HepG2 (cell line): ENCODE data around the gene RMRP. TPM values are rescaled to one million over a fixed set of nuclear protein-coding genes. Genes with fewer than 3 reads are reported as not detected.

Source experiments
- AKAP8 ChIP-seq: sonication (generic); formaldehyde crosslinking; IDR thresholded peaks from 2 replicates; pipeline ENCODE4 v1.5.1; 2020; ENCODE audit warnings: mild to moderate bottlenecking, missing genetic modification reagents
- DNMT1 ChIP-seq: sonication (generic); formaldehyde crosslinking; IDR thresholded peaks from 2 replicates; pipeline ENCODE4 v1.5.1; 2020; ENCODE audit warnings: mild to moderate bottlenecking, missing genetic modification reagents
- DR1 ChIP-seq: sonication (generic); formaldehyde crosslinking; IDR thresholded peaks from 2 replicates; pipeline ENCODE4 v1.8.0; 2021; ENCODE audit warnings: mild to moderate bottlenecking, missing genetic modification reagents, inconsistent platforms
- EZH2 ChIP-seq: conservative IDR thresholded peaks from 2 replicates; pipeline ENCODE4 v1.6.1; 2012; ENCODE audit warnings: mild to moderate bottlenecking, low read depth, low read length, moderate library complexity
- HDAC1 ChIP-seq: sonication (generic); formaldehyde crosslinking; IDR thresholded peaks from 2 replicates; pipeline ENCODE4 v1.5.1; 2020; ENCODE audit warnings: mild to moderate bottlenecking, missing genetic modification reagents
- PAWR ChIP-seq: sonication (generic); formaldehyde crosslinking; IDR thresholded peaks from 2 replicates; pipeline ENCODE4 v1.4.0; 2020; ENCODE audit warnings: missing genetic modification reagents, mild to moderate bottlenecking, borderline replicate concordance
- RBM39 ChIP-seq: fragments of 200-400 bp; formaldehyde crosslinking; IDR thresholded peaks from one replicate; pipeline ENCODE4 v1.6.1; 2018; ENCODE audit warnings: antibody characterized with exemption, mild to moderate bottlenecking, low read depth, low read length; ENCODE audit not compliant: poor library complexity, severe bottlenecking
- RORA ChIP-seq: sonication (generic); formaldehyde crosslinking; IDR thresholded peaks from 2 replicates; pipeline ENCODE4 v1.5.0; 2020; ENCODE audit warnings: mild to moderate bottlenecking, missing genetic modification reagents, moderate library complexity
- RXRA ChIP-seq: sonication (generic); formaldehyde crosslinking; IDR thresholded peaks from 2 replicates; pipeline ENCODE4 v1.5.1; 2020; ENCODE audit warnings: missing genetic modification reagents
- SIN3A ChIP-seq: IDR thresholded peaks from 2 replicates; pipeline ENCODE4 v1.6.1; 2011; ENCODE audit warnings: low read depth, mild to moderate bottlenecking, control low read depth, low read length, borderline replicate concordance
- SPEN ChIP-seq: sonication (generic); formaldehyde crosslinking; IDR thresholded peaks from 2 replicates; pipeline ENCODE4 v1.5.1; 2020; ENCODE audit warnings: low read depth, mild to moderate bottlenecking, missing genetic modification reagents
- STAT5B ChIP-seq: sonication (generic); formaldehyde crosslinking; IDR thresholded peaks from 2 replicates; pipeline ENCODE4 v1.4.0; 2020; ENCODE audit warnings: missing genetic modification reagents
- YEATS4 ChIP-seq: sonication (generic); formaldehyde crosslinking; IDR thresholded peaks from 2 replicates; pipeline ENCODE4 v1.4.0; 2020; ENCODE audit warnings: missing genetic modification reagents, borderline replicate concordance
- ZC3H13 ChIP-seq: sonication (generic); formaldehyde crosslinking; IDR thresholded peaks from 2 replicates; pipeline ENCODE4 v1.8.1; 2023; ENCODE audit warnings: mild to moderate bottlenecking, missing genetic modification reagents, moderate library complexity
- ZEB1 ChIP-seq: IDR thresholded peaks from 2 replicates; pipeline ENCODE4 v1.6.1; 2012; ENCODE audit warnings: mild to moderate bottlenecking, low read depth, inconsistent platforms; ENCODE audit not compliant: insufficient replicate concordance
- ZFP91 ChIP-seq: sonication (generic); formaldehyde crosslinking; IDR thresholded peaks from 2 replicates; pipeline ENCODE4 v1.9.0; 2022; ENCODE audit warnings: missing genetic modification reagents, mild to moderate bottlenecking, borderline replicate concordance
- ZNF343 ChIP-seq: sonication (generic); formaldehyde crosslinking; IDR thresholded peaks from 2 replicates; pipeline ENCODE4 v1.4.0; 2020; ENCODE audit warnings: mild to moderate bottlenecking, missing genetic modification reagents
- ZNF549 ChIP-seq: sonication (generic); formaldehyde crosslinking; IDR thresholded peaks from 2 replicates; pipeline ENCODE4 v1.5.0; 2020; ENCODE audit warnings: missing genetic modification reagents
- ZNF569 ChIP-seq: sonication (generic); formaldehyde crosslinking; IDR thresholded peaks from 2 replicates; pipeline ENCODE4 v1.5.0; 2020; ENCODE audit warnings: mild to moderate bottlenecking, missing genetic modification reagents, moderate library complexity, borderline replicate concordance
- ZNF710 ChIP-seq: sonication (generic); formaldehyde crosslinking; IDR thresholded peaks from 2 replicates; pipeline ENCODE4 v1.5.0; 2020; ENCODE audit warnings: mild to moderate bottlenecking, missing genetic modification reagents, borderline replicate concordance
- ZNF737 ChIP-seq: sonication (generic); formaldehyde crosslinking; IDR thresholded peaks from 2 replicates; pipeline ENCODE4 v1.5.0; 2020; ENCODE audit warnings: missing genetic modification reagents, mild to moderate bottlenecking, borderline replicate concordance
- ZNF883 ChIP-seq: sonication (generic); formaldehyde crosslinking; IDR thresholded peaks from 2 replicates; pipeline ENCODE4 v1.5.1; 2020; ENCODE audit warnings: mild to moderate bottlenecking, missing genetic modification reagents; ENCODE audit errors: not compliant biosample characterization
- polyA plus RNA-seq, 8 experiments: library from polyadenylated mRNA; depleted of rRNA in 3 of 8; stranded (reverse) in 7 of 8; unstranded in 1 of 8; fragments of >200 nt; fragmentation: Illumina TruSeq in 4 of 8; extraction: Trizol in 4 of 8; gene quantifications; 2 replicates each; pipeline versions ENCODE4 v1.2.1 to v1.2.3, GENCODE V29; 2011 to 2016; ENCODE audit warnings: low read depth in 4 of 8, missing spikeins in 1 of 8, mixed read lengths in 1 of 8; ENCODE audit not compliant: insufficient read depth in 1 of 8
- total RNA-seq, 5 experiments: library from RNA; depleted of rRNA; stranded (reverse); fragments of >200 nt; fragmentation: Illumina TruSeq; extraction: Trizol; gene quantifications; 2 replicates each; pipeline ENCODE4 v1.2.3, GENCODE V29; 2016; ENCODE audit warnings: low read depth in 1 of 5
- TF ChIP-seq, protein P1 (sequence below): IDR thresholded peaks from 2 replicates; pipeline ENCODE4 v1.6.1; 2018; ENCODE audit warnings: missing genetic modification reagents, mild to moderate bottlenecking, missing compliant biosample characterization

RMRP gene
- total and polyA plus RNA-seq, 2 of the 13 experiments (the other 11 are each of a cell fraction or from before 2014, with no cell fraction given) = 51.4 to 4,025 TPM

DNA sequence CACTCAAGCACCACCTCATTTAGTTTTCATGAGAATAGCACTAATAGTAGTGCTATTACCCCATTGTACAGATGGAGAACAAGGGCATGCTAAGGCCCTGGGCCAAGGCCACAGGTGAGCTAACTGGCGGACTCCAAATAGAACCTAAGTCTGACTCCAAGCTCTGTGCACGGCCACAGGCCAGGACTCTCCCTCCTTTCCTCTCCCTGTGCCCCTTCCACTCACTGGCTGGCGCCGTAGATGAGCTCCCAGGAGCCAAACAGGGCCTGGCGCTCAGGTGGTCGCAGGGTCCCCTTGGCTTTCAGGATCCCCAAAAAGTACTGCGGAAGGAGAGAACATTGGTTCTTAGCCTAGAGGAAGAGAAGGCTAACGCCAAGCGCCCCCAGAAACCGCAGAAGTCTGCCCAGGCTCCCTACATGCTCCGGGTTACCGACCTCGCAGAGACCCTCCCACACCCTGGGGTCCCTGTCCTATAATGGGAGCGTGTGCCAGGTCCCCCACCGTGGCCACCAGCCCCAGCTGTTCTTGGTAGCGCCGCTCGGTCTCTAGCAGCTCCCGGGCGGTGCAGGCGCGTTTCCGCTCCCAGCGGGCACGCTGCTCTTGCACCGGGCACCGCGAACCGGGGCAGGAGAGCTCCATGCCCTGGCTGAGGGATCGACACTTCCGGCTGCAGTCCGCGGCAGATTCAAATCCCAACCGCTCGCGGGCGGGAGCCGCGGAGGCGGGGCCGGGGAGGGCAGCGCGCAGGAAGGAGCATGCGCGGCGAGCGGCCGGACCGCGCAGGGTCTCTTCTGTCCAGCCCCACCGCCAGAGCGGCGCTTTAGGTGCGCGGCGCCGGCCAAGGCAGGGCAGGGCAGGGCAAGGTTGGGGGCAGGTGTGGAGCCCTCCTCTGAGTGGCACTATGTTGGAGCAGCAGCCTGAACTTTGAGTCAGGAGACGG, 7.0 kb upstream of the RMRP start, which contains the start of gene ARHGEF39 (continued):
- TF ChIP-seq ZNF569 (CRISPR knock-in tag) = no peak
- TF ChIP-seq, protein P1, sequence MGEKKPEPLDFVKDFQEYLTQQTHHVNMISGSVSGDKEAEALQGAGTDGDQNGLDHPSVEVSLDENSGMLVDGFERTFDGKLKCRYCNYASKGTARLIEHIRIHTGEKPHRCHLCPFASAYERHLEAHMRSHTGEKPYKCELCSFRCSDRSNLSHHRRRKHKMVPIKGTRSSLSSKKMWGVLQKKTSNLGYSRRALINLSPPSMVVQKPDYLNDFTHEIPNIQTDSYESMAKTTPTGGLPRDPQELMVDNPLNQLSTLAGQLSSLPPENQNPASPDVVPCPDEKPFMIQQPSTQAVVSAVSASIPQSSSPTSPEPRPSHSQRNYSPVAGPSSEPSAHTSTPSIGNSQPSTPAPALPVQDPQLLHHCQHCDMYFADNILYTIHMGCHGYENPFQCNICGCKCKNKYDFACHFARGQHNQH = peak; percentile 50; the same call in 1 of the 2 replicates
- TF ChIP-seq SPEN (CRISPR knock-in tag) = peak; percentile 78
- TF ChIP-seq ZNF549 (CRISPR knock-in tag) = 0 out of 2 replicates have a peak, but pooled peaks have one; percentile 28
- TF ChIP-seq ZNF883 (CRISPR knock-in tag) = peak; percentile 94
- peak; percentile 51; the same call in 1 of the 2 replicates for TF ChIP-seq PAWR (CRISPR knock-in tag)
- TF ChIP-seq ZC3H13 (CRISPR knock-in tag) = peak; percentile 99
- peak; percentile 28 for TF ChIP-seq ZEB1
- 0 out of 2 replicates have a peak, but pooled peaks have one; percentile 28 for TF ChIP-seq STAT5B (CRISPR knock-in tag)
- TF ChIP-seq RORA (CRISPR knock-in tag) = no peak
- TF ChIP-seq EZH2 = no peak
- peak; percentile 33; the same call in 1 of the 2 replicates for TF ChIP-seq ZNF710 (CRISPR knock-in tag)
- TF ChIP-seq HDAC1 = peak; percentile 91
- TF ChIP-seq SIN3A = peak; percentile 93; the same call in 1 of the 2 replicates
- TF ChIP-seq DNMT1 (CRISPR knock-in tag) = 0 out of 2 replicates have a peak, but pooled peaks have one; percentile 8
- peak; percentile 60; the same call in 1 of the 2 replicates for TF ChIP-seq RXRA
- TF ChIP-seq ZNF343 (CRISPR knock-in tag) = 0 out of 2 replicates have a peak, but pooled peaks have one; percentile 59
- peak; percentile 68; the same call in 1 of the 2 replicates for TF ChIP-seq DR1 (CRISPR knock-in tag)
- TF ChIP-seq RBM39 = peak; percentile 68
- 0 out of 2 replicates have a peak, but pooled peaks have one; percentile 56 for TF ChIP-seq AKAP8 (CRISPR knock-in tag)
- TF ChIP-seq ZFP91 = peak; percentile 94
- no peak for TF ChIP-seq ZNF737
- TF ChIP-seq YEATS4 (CRISPR knock-in tag) = peak; percentile 97
